Smooth muscle cell (in vitro differentiated cells): ENCODE data around the gene TCAP. TPM values are rescaled to one million over a fixed set of nuclear protein-coding genes. Genes with fewer than 3 reads are reported as not detected.

Experiments used
- DNase-seq: peaks from one replicate; lab custom pipeline; 2025; ENCODE audit not compliant: unreplicated experiment; lab: John Stamatoyannopoulos, UW
- H2AFZ ChIP-seq: fragments of 200-600 bp; sonication (generic); 2 replicates; pipeline ENCODE4 v1.6.0; 2016; ENCODE audit warnings: antibody characterized with exemption, low read depth, mild to moderate bottlenecking
- H3F3A ChIP-seq: fragments of 200-600 bp; sonication (generic); 2 replicates; pipeline ENCODE4 v1.6.0; 2017; ENCODE audit warnings: antibody characterized with exemption, low read depth
- H3K27ac ChIP-seq: fragments of 200-600 bp; sonication (generic); 2 replicates; pipeline ENCODE4 v1.5.1; 2016; ENCODE audit warnings: low read depth, mild to moderate bottlenecking
- H3K27me3 ChIP-seq: fragments of 200-600 bp; sonication (generic); 2 replicates; pipeline ENCODE4 v1.6.1; 2016; ENCODE audit warnings: low read depth, mild to moderate bottlenecking
- H3K36me3 ChIP-seq: fragments of 200-600 bp; sonication (generic); 2 replicates; pipeline ENCODE4 v1.5.1; 2016; ENCODE audit warnings: low read depth
- H3K4me1 ChIP-seq: fragments of 200-600 bp; sonication (generic); 2 replicates; pipeline ENCODE4 v1.5.1; 2016; ENCODE audit warnings: low read depth
- H3K4me2 ChIP-seq: fragments of 200-600 bp; sonication (generic); 2 replicates; pipeline ENCODE4 v1.6.0; 2016; ENCODE audit warnings: mild to moderate bottlenecking
- H3K4me3 ChIP-seq: fragments of 200-600 bp; sonication (generic); 2 replicates; pipeline ENCODE4 v1.5.1; 2016; ENCODE audit warnings: mild to moderate bottlenecking
- H3K79me2 ChIP-seq: fragments of 200-600 bp; sonication (generic); 2 replicates; pipeline ENCODE4 v1.6.0; 2016; ENCODE audit warnings: low read depth, mild to moderate bottlenecking
- H3K9ac ChIP-seq: fragments of 200-600 bp; sonication (generic); 2 replicates; pipeline ENCODE4 v1.6.0; 2016; ENCODE audit warnings: low read depth
- H3K9me3 ChIP-seq: fragments of 200-600 bp; sonication (generic); replicated peaks from 2 replicates; pipeline ENCODE4 v1.5.1; 2016; ENCODE audit warnings: low read depth
- H4K20me1 ChIP-seq: fragments of 200-600 bp; sonication (generic); 2 replicates; pipeline ENCODE4 v1.6.0; 2016; ENCODE audit warnings: low read depth
- WGBS: methylation state at CpG from one replicate; pipeline ENCODE4 v1.1.7; 2016; ENCODE audit warnings: low lambda C conversion rate; 5-methylcytosine and 5-hydroxymethylcytosine counted together
- polyA plus RNA-seq: library from polyadenylated mRNA; unstranded; fragments of >200 nt; fragmentation: Nextera tagmentation; extraction: Ambion mirVana; gene quantifications from 2 replicates; pipeline ENCODE4 v1.2.1, GENCODE V29; 2016
- total RNA-seq: library from RNA; depleted of rRNA; stranded (reverse); fragments of >200 nt; gene quantifications from 2 replicates; pipeline ENCODE4 v1.2.3, GENCODE V29; 2014
- TF ChIP-seq, protein P1 (sequence below): fragments of 200-600 bp; sonication (generic); IDR thresholded peaks from 2 replicates; pipeline ENCODE4 v1.5.1; 2017; ENCODE audit warnings: borderline replicate concordance, mild to moderate bottlenecking, antibody characterized with exemption; ENCODE audit not compliant: insufficient read depth, poor library complexity, severe bottlenecking

The TCAP gene
- total and polyA plus RNA-seq, 2 experiments from 2014 or later = 0.41 TPM; not detected in 1

- no peaks in the 10 kb centered on the region for H3K79me2 ChIP-seq
- no peak for DNase-seq
- no peaks in the 10 kb centered on the region for H3F3A ChIP-seq
- no peak overlapping the region for H3K9ac ChIP-seq
- H3K9me3 ChIP-seq = no peaks in the 10 kb centered on the region
- no peak overlapping the region for H3K27ac ChIP-seq
- peaks cover 10% of the 10 kb centered on the region for H3K4me1 ChIP-seq
- H2AFZ ChIP-seq = no peak overlapping the region
- WGBS = 94% methylated on average over 23 of the region's 23 CpGs
- H3K36me3 ChIP-seq = no peaks in the 10 kb centered on the region
- H4K20me1 ChIP-seq = no peaks in the 10 kb centered on the region
- TF ChIP-seq, protein P1, sequence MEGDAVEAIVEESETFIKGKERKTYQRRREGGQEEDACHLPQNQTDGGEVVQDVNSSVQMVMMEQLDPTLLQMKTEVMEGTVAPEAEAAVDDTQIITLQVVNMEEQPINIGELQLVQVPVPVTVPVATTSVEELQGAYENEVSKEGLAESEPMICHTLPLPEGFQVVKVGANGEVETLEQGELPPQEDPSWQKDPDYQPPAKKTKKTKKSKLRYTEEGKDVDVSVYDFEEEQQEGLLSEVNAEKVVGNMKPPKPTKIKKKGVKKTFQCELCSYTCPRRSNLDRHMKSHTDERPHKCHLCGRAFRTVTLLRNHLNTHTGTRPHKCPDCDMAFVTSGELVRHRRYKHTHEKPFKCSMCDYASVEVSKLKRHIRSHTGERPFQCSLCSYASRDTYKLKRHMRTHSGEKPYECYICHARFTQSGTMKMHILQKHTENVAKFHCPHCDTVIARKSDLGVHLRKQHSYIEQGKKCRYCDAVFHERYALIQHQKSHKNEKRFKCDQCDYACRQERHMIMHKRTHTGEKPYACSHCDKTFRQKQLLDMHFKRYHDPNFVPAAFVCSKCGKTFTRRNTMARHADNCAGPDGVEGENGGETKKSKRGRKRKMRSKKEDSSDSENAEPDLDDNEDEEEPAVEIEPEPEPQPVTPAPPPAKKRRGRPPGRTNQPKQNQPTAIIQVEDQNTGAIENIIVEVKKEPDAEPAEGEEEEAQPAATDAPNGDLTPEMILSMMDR = no peak
- no peak overlapping the region for H3K4me3 ChIP-seq
- peaks cover 63% of the 10 kb centered on the region for H3K27me3 ChIP-seq
- H3K4me2 ChIP-seq = no peak overlapping the region
Measured at GRCh38 chr17:39669897-39670735, 5.0 kb downstream of the TCAP start.

DNA sequence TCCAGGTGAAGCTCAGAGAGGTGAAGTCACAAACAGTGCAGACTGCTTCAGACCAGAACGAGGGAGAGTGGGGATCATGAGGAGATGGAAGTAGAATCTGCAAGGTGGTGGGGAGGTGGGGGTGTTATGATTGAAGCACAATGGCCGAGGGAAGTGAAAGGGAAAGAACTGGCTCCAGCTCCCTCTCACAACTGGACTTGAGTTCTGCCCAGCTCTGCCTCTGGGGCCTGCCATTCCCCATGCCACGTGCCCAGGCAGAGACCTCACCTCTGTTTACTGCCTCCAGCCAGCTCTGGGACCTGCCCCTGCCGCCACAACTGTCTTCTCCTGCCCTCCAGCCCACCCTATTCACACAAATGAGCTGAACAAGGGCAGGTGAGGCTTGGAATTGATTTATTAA is 5.6 kb downstream of the TCAP start:
- no peaks in the 10 kb centered on the region for H3K9me3 ChIP-seq
- no peak overlapping the region for H3K9ac ChIP-seq
- DNase-seq = no peak
- H3K27me3 ChIP-seq = peaks cover 58% of the 10 kb centered on the region
- H3K4me3 ChIP-seq = no peak overlapping the region
- no peaks in the 10 kb centered on the region for H3K36me3 ChIP-seq
- 81% methylated on average over 4 of the region's 4 CpGs for WGBS
- TF ChIP-seq, protein P1 = no peak
- no peak overlapping the region for H3K4me2 ChIP-seq
- H3K27ac ChIP-seq = no peak overlapping the region
- no peak overlapping the region for H2AFZ ChIP-seq
- no peaks in the 10 kb centered on the region for H3K79me2 ChIP-seq
- H3F3A ChIP-seq = no peaks in the 10 kb centered on the region
- no peaks in the 10 kb centered on the region for H4K20me1 ChIP-seq
- H3K4me1 ChIP-seq = peaks cover 10% of the 10 kb centered on the region

DNA sequence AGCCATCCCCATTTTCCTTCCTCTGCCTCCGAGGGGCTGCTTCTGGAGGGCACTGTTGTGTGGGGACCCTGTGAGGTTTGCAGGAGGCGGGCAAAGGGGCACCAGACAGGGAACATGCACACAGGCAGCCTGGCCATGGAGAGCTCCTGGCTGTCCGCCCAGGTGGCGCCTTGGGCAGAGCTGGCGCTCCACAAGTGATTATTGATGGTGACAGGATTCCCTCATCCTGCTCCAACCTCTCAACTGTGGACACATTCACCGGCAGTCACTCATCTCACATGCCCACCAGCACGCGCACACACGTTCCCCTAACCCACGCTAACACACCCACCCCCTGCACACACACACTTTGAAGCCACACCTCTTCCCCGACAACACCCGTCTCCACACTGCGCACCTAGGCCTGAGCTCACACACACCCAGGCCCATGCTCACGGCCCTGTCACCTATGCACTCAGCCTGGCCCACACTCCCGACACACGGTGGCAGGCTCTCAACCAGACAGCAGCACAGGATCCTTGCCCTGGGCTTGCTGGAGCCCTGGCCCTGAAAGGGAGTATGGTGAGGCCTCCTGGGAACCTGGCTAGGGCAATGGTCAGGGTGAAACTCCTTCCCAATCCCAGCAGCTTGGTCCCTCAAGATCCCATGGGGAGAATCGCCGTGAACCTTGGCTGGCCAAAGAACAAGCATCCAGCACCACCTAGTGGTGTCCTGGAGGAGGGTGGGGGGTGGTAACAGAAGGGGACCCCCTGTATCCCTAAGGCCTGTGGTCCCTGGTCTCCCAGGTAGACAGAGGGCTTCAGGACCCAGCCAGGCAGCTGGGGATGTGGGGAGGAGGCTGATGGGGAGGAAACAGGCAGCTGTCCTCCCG is 6.7 kb downstream of the TCAP start:
- H3K36me3 ChIP-seq = no peaks in the 10 kb centered on the region
- peaks cover 46% of the 10 kb centered on the region for H3K27me3 ChIP-seq
- TF ChIP-seq, protein P1 = peak; percentile 47
- H3K9me3 ChIP-seq = no peaks in the 10 kb centered on the region
- peaks cover 10% of the 10 kb centered on the region for H3K4me1 ChIP-seq
- no peak overlapping the region for H3K9ac ChIP-seq
- no peak overlapping the region for H3K4me2 ChIP-seq
- no peak overlapping the region for H3K27ac ChIP-seq
- 84% methylated on average over 19 of the region's 19 CpGs for WGBS
- no peaks in the 10 kb centered on the region for H3K79me2 ChIP-seq
- no peaks in the 10 kb centered on the region for H3F3A ChIP-seq
- H2AFZ ChIP-seq = no peak overlapping the region
- no peak overlapping the region for H3K4me3 ChIP-seq
- no peaks in the 10 kb centered on the region for H4K20me1 ChIP-seq
- no peak for DNase-seq
